K562 (cell line): ENCODE data around the gene GPC1. TPM values are rescaled to one million over a fixed set of nuclear protein-coding genes. Genes with fewer than 3 reads are reported as not detected.

Source experiments
- ATAC-seq: fragments of 200-7000 bp; cut with Tn5 transposase; 3 replicates; pipeline ENCODE4 v1.9.1; 2020; ENCODE audit warnings: moderate library complexity
- BruUV-seq: library from RNA; stranded (reverse); fragments of 400-500 nt; replicated peaks from 2 replicates; lab custom pipeline; 2021; lab: Mats Ljungman, UMichigan
- CTCF ChIA-PET: fragments of 300-600 bp; formaldehyde crosslinking; extraction: SDS; loops from one replicate; lab custom pipeline; 2021; ENCODE audit warnings: low intra/inter-chr PET ratio; lab: Yijun Ruan, JAX
- POLR2A ChIA-PET: fragments of 300-600, 350-650 bp; sonication (Branson Sonifier 250); formaldehyde crosslinking; extraction: SDS; loops from one replicate; lab custom pipeline; 2021; ENCODE audit warnings: antibody characterized with exemption, inconsistent platforms; lab: Yijun Ruan, JAX
- DNase-seq, 4 experiments: peaks; one replicate each; pipeline versions ENCODE4 v3.0.0 to v3.0.0-alpha.2; 2011 to 2018; ENCODE audit warnings: low spot score in 3 of 4, mixed read lengths in 3 of 4; ENCODE audit errors: extremely low read depth in 1 of 4
- FAIRE-seq: peaks from 2 replicates; lab custom pipeline; 2011; peaks lifted over from hg19 to GRCh38; lab: Jason Lieb, UNC
- H2AFZ ChIP-seq: 2 replicates; pipeline ENCODE4 v1.6.0; 2011; ENCODE audit warnings: low read depth, low read length, control low read depth, inconsistent platforms
- H3K27ac ChIP-seq: fragments of 200-600 bp; 3 replicates; pipeline ENCODE4 v1.8.0; 2011; ENCODE audit warnings: low read depth, mild to moderate bottlenecking, control low read depth, inconsistent platforms, low read length, moderate library complexity, mixed read lengths; ENCODE audit errors: extremely low read depth
- H3K27me3 ChIP-seq, 2 experiments: fragments of 300-600 bp in 1 of 2; 2 replicates in 1 of 2; 3 replicates in 1 of 2; pipeline versions ENCODE4 v1.6.0 to v1.8.0; 2011; ENCODE audit warnings: inconsistent platforms in 2 of 2, low read length in 2 of 2, mild to moderate bottlenecking in 1 of 2, mixed read lengths in 1 of 2, moderate library complexity in 1 of 2; ENCODE audit not compliant: control insufficient read depth in 2 of 2, insufficient read depth in 2 of 2
- H3K36me3 ChIP-seq: fragments of 300-600 bp; 3 replicates; pipeline ENCODE4 v1.8.0; 2011; ENCODE audit warnings: mild to moderate bottlenecking, low read length, inconsistent platforms; ENCODE audit not compliant: control insufficient read depth, insufficient read depth
- H3K4me1 ChIP-seq, 2 experiments: fragments of 200-600 bp in 1 of 2; replicated peaks in 1 of 2; 2 replicates in 1 of 2; 3 replicates in 1 of 2; pipeline versions ENCODE4 v1.5.1 to v1.8.0; 2011; ENCODE audit warnings: inconsistent platforms in 2 of 2, low read length in 2 of 2, mild to moderate bottlenecking in 1 of 2, mixed read lengths in 1 of 2, moderate library complexity in 1 of 2; ENCODE audit not compliant: control insufficient read depth in 2 of 2, insufficient read depth in 2 of 2
- H3K4me2 ChIP-seq: 2 replicates; pipeline ENCODE4 v1.6.1; 2011; ENCODE audit warnings: low read length, control low read depth, inconsistent platforms, mixed read lengths; ENCODE audit not compliant: insufficient read depth
- H3K4me3 ChIP-seq: fragments of 200-600 bp; sonication (generic), shearing (Covaris generic); 2 replicates; pipeline ENCODE4 v1.5.1; 2016; ENCODE audit warnings: control low read depth, inconsistent platforms
- H3K79me2 ChIP-seq: fragments of 200-600 bp; 3 replicates; pipeline ENCODE4 v1.8.0; 2011; ENCODE audit warnings: low read length, inconsistent platforms; ENCODE audit not compliant: control insufficient read depth, insufficient read depth
- H3K9ac ChIP-seq, 2 experiments: 2 replicates each; pipeline versions ENCODE4 v1.6.0 to v1.6.1; 2011; ENCODE audit warnings: low read depth in 2 of 2, low read length in 2 of 2, control low read depth in 1 of 2, inconsistent platforms in 1 of 2, mild to moderate bottlenecking in 1 of 2, mixed read lengths in 1 of 2; ENCODE audit not compliant: insufficient read depth in 1 of 2
- H3K9me1 ChIP-seq: one replicate; pipeline ENCODE4 v1.6.0; 2011; ENCODE audit warnings: inconsistent platforms, mild to moderate bottlenecking, low read length, moderate library complexity; ENCODE audit not compliant: control insufficient read depth, insufficient read depth
- H3K9me3 ChIP-seq: replicated peaks from 2 replicates; pipeline ENCODE4 v1.5.1; 2011; ENCODE audit warnings: low read depth, low read length, inconsistent platforms; ENCODE audit not compliant: control insufficient read depth, insufficient read depth
- H4K20me1 ChIP-seq: replicated peaks from 2 replicates; pipeline ENCODE4 v1.6.1; 2011; ENCODE audit warnings: low read length, inconsistent platforms, mixed read lengths; ENCODE audit not compliant: control insufficient read depth, insufficient read depth
- DDX20 ChIP-seq: fragments of 450-650 bp; IDR thresholded peaks from 2 replicates; pipeline ENCODE4 v1.6.1; 2016; ENCODE audit warnings: missing genetic modification characterization, low read depth, mild to moderate bottlenecking, missing compliant biosample characterization, moderate library complexity
- EGR1 ChIP-seq: fragments of 450-650 bp; conservative IDR thresholded peaks from 2 replicates; pipeline ENCODE4 v1.6.1; 2017; ENCODE audit warnings: mild to moderate bottlenecking
- PTRF ChIP-seq: fragments of 450-650 bp; IDR thresholded peaks from 2 replicates; pipeline ENCODE4 v1.6.1; 2016; ENCODE audit warnings: mild to moderate bottlenecking, missing genetic modification characterization, missing compliant biosample characterization
- PYGO2 ChIP-seq: fragments of 450-650 bp; IDR thresholded peaks from 2 replicates; pipeline ENCODE4 v1.6.1; 2016; ENCODE audit warnings: mild to moderate bottlenecking, missing genetic modification characterization, moderate library complexity, missing compliant biosample characterization
- ZNF253 ChIP-seq: fragments of 250-450 bp; sonication (Bioruptor Pico); conservative IDR thresholded peaks from 2 replicates; pipeline ENCODE4 v1.6.1; 2021; ENCODE audit warnings: mild to moderate bottlenecking
- ZNF583 ChIP-seq: fragments of 250-450 bp; sonication (Bioruptor Pico); IDR thresholded peaks from 2 replicates; pipeline ENCODE4 v1.4.0; 2020
- WGBS: fragments of 100-300 bp; shearing (Covaris generic); methylation state at CpG from one replicate; pipeline ENCODE4 v1.1.6; 2016; ENCODE audit warnings: low coverage, mixed read lengths; ENCODE audit not compliant: insufficient coverage; ENCODE audit errors: missing lambda C conversion rate; 5-methylcytosine and 5-hydroxymethylcytosine counted together
- in situ Hi-C: fragments of 300-500 bp; cut with MboI; formaldehyde crosslinking; loops from 4 replicates; pipeline ENCODE4 v1.15.0; 2018; ENCODE audit warnings: inconsistent platforms, mixed read lengths
- intact Hi-C: fragments of 100-400 bp; cut with micrococcal nuclease; formaldehyde crosslinking; loops from 2 replicates; pipeline ENCODE4 v1.14.2; 2022
- polyA plus RNA-seq, 8 experiments: library from polyadenylated mRNA; depleted of rRNA in 4 of 8; stranded (reverse) in 5 of 8; unstranded in 3 of 8; fragments of >200 nt; fragmentation: Nextera tagmentation in 2 of 8; fragmentation: Illumina TruSeq in 1 of 8; extraction: Ambion mirVana in 2 of 8; extraction: Trizol in 1 of 8; gene quantifications; 2 replicates each; pipeline versions ENCODE4 v1.2.1 to v1.2.3, GENCODE V29; 2011 to 2014; ENCODE audit warnings: inconsistent platforms in 1 of 8, missing spikeins in 1 of 8
- total RNA-seq, 7 experiments: library from RNA; depleted of rRNA in 6 of 7; stranded (reverse); fragments of >200 nt in 6 of 7; fragmentation: Illumina TruSeq in 2 of 7; extraction: Trizol in 2 of 7; gene quantifications; 2 replicates each; pipeline versions ENCODE4 v1.2.1 to v1.2.3, GENCODE V29; 2011 to 2021; ENCODE audit warnings: low replicate concordance in 1 of 7
- TF ChIP-seq, protein P1 (sequence below): fragments of 250-450 bp; sonication (Bioruptor Pico); IDR thresholded peaks from 2 replicates; pipeline ENCODE4 v1.4.0; 2020
- TF ChIP-seq, protein P2 (sequence below), 3 experiments: fragments of 200-800 bp in 1 of 3; fragments of 250-450 bp in 1 of 3; fragments of 450-650 bp in 1 of 3; sonication (Bioruptor Pico) in 1 of 3; sonication (Bioruptor generic) in 1 of 3; formaldehyde crosslinking in 1 of 3; IDR thresholded peaks; 2 replicates each; pipeline versions ENCODE4 v1.6.1 to v1.8.0; 2016 to 2022; ENCODE audit warnings: mild to moderate bottlenecking in 2 of 3, missing genetic modification characterization in 2 of 3, missing compliant biosample characterization in 1 of 3, moderate library complexity in 1 of 3
- TF ChIP-seq, protein P3 (sequence below): fragments of 450-650 bp; formaldehyde crosslinking; IDR thresholded peaks from 2 replicates; pipeline ENCODE4 v1.4.0; 2020; ENCODE audit warnings: mild to moderate bottlenecking, moderate library complexity

GPC1 gene
- total and polyA plus RNA-seq, 9 of the 15 experiments (the other 6 are each of a cell fraction or from before 2014, with no cell fraction given) = 0.07 to 0.82 (median 0.14) TPM; not detected in 3

DNA sequence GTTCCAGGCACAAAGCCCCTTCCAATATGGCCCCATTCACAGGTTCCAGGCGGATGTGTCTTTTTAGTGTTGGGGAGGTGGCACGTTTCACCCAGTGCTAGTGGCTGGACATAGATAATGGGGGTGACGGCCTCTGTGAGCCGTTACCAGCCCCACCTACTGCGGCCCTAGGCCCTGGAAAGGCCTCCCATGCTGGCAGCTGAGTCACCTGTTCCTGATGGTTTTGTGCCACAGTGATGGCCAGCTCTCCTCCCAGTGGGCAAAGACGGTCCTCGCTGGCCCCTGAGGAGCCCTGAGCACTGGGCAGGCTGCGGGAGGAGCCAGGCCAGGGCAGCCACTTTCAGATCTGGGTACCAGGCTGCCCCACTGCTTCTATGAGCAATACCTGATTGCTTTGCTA, 40.0 kb upstream of the GPC1 start:
- H3K4me1 ChIP-seq = peaks cover 0 to 4% of the 10 kb centered on the region in 2 experiments; a peak in 2 of 5 replicates
- no peaks in the 10 kb centered on the region for H3K9me3 ChIP-seq
- ChIA-PET CTCF (no interaction called here), POLR2A (no interaction called here)
- peaks cover 0 to 45% of the 10 kb centered on the region in 2 experiments; a peak in 2 of 5 replicates for H3K27me3 ChIP-seq
- in situ Hi-C loops = no loop called here
- BruUV-seq = no TSS peak
- H3K4me3 ChIP-seq = no peak overlapping the region
- intact Hi-C loops = no loop called here
- no peaks in the 10 kb centered on the region for H3K79me2 ChIP-seq
- no peaks in the 10 kb centered on the region for H3K9me1 ChIP-seq
- no peak overlapping the region for H3K4me2 ChIP-seq
- H3K27ac ChIP-seq = no peak overlapping the region
- FAIRE-seq = no peak
- no peak overlapping the region for H3K9ac ChIP-seq
- no peak for ATAC-seq
- no peaks in the 10 kb centered on the region; the same call in 1 of the 2 replicates for H4K20me1 ChIP-seq
- H2AFZ ChIP-seq = no peak overlapping the region
- no peaks in the 10 kb centered on the region for H3K36me3 ChIP-seq
- DNase-seq = no peak
- 0% methylated on average over 8 of the region's 8 CpGs for WGBS
- TF ChIP-seq, protein P1, sequence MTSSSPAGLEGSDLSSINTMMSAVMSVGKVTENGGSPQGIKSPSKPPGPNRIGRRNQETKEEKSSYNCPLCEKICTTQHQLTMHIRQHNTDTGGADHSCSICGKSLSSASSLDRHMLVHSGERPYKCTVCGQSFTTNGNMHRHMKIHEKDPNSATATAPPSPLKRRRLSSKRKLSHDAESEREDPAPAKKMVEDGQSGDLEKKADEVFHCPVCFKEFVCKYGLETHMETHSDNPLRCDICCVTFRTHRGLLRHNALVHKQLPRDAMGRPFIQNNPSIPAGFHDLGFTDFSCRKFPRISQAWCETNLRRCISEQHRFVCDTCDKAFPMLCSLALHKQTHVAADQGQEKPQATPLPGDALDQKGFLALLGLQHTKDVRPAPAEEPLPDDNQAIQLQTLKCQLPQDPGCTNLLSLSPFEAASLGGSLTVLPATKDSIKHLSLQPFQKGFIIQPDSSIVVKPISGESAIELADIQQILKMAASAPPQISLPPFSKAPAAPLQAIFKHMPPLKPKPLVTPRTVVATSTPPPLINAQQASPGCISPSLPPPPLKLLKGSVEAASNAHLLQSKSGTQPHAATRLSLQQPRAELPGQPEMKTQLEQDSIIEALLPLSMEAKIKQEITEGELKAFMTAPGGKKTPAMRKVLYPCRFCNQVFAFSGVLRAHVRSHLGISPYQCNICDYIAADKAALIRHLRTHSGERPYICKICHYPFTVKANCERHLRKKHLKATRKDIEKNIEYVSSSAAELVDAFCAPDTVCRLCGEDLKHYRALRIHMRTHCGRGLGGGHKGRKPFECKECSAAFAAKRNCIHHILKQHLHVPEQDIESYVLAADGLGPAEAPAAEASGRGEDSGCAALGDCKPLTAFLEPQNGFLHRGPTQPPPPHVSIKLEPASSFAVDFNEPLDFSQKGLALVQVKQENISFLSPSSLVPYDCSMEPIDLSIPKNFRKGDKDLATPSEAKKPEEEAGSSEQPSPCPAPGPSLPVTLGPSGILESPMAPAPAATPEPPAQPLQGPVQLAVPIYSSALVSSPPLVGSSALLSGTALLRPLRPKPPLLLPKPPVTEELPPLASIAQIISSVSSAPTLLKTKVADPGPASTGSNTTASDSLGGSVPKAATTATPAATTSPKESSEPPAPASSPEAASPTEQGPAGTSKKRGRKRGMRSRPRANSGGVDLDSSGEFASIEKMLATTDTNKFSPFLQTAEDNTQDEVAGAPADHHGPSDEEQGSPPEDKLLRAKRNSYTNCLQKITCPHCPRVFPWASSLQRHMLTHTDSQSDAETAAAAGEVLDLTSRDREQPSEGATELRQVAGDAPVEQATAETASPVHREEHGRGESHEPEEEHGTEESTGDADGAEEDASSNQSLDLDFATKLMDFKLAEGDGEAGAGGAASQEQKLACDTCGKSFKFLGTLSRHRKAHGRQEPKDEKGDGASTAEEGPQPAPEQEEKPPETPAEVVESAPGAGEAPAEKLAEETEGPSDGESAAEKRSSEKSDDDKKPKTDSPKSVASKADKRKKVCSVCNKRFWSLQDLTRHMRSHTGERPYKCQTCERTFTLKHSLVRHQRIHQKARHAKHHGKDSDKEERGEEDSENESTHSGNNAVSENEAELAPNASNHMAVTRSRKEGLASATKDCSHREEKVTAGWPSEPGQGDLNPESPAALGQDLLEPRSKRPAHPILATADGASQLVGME = no peak
- TF ChIP-seq, protein P2, sequence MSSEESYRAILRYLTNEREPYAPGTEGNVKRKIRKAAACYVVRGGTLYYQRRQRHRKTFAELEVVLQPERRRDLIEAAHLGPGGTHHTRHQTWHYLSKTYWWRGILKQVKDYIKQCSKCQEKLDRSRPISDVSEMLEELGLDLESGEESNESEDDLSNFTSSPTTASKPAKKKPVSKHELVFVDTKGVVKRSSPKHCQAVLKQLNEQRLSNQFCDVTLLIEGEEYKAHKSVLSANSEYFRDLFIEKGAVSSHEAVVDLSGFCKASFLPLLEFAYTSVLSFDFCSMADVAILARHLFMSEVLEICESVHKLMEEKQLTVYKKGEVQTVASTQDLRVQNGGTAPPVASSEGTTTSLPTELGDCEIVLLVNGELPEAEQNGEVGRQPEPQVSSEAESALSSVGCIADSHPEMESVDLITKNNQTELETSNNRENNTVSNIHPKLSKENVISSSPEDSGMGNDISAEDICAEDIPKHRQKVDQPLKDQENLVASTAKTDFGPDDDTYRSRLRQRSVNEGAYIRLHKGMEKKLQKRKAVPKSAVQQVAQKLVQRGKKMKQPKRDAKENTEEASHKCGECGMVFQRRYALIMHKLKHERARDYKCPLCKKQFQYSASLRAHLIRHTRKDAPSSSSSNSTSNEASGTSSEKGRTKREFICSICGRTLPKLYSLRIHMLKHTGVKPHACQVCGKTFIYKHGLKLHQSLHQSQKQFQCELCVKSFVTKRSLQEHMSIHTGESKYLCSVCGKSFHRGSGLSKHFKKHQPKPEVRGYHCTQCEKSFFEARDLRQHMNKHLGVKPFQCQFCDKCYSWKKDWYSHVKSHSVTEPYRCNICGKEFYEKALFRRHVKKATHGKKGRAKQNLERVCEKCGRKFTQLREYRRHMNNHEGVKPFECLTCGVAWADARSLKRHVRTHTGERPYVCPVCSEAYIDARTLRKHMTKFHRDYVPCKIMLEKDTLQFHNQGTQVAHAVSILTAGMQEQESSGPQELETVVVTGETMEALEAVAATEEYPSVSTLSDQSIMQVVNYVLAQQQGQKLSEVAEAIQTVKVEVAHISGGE (CRISPR knock-in tag; IDR thresholded peaks at IDR 0.05) = no peak
- TF ChIP-seq PYGO2 (tag) (no peak), PTRF (tag) (no peak), ZNF583 (CRISPR knock-in tag) (no peak), ZNF253 (CRISPR knock-in tag) (no peak), DDX20 (tag) (no peak), EGR1 (no peak)
- TF ChIP-seq, protein P3, sequence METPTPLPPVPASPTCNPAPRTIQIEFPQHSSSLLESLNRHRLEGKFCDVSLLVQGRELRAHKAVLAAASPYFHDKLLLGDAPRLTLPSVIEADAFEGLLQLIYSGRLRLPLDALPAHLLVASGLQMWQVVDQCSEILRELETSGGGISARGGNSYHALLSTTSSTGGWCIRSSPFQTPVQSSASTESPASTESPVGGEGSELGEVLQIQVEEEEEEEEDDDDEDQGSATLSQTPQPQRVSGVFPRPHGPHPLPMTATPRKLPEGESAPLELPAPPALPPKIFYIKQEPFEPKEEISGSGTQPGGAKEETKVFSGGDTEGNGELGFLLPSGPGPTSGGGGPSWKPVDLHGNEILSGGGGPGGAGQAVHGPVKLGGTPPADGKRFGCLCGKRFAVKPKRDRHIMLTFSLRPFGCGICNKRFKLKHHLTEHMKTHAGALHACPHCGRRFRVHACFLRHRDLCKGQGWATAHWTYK = no peak
